Transverse colon (tissue), 4 donors: ENCODE results near the gene AGPS. TPM values are rescaled to one million over a fixed set of nuclear protein-coding genes. Genes with fewer than 3 reads are reported as not detected.

Experiments
- DNase-seq: peaks from one replicate; pipeline ENCODE4 v3.0.0-alpha.2; 2019
- H3K27ac ChIP-seq, 4 donors: fragments of 200-600 bp; sonication (generic); 2 replicates each; pipeline ENCODE4 v1.5.1; 2016 to 2018; ENCODE audit warnings: inconsistent platforms in 4 of 4
- H3K27me3 ChIP-seq: fragments of 200-600 bp; sonication (generic); 2 replicates; pipeline ENCODE4 v1.5.1; 2017; ENCODE audit warnings: inconsistent platforms
- H3K36me3 ChIP-seq, 4 donors: fragments of 200-600 bp; sonication (generic); 2 replicates each; pipeline ENCODE4 v1.5.1; 2017 to 2019; ENCODE audit warnings: inconsistent platforms in 4 of 4
- H3K4me1 ChIP-seq, 4 donors: fragments of 200-600 bp; sonication (generic); 2 replicates each; pipeline ENCODE4 v1.5.1; 2017 to 2020; ENCODE audit warnings: inconsistent platforms in 4 of 4
- H3K4me3 ChIP-seq, 4 donors: fragments of 200-600 bp; sonication (generic); 1 replicate in 1 of 4; 2 replicates in 3 of 4; pipeline versions ENCODE4 v1.5.1 to v1.6.1; 2017 to 2019; ENCODE audit warnings: inconsistent platforms in 4 of 4
- H3K9me3 ChIP-seq, 2 donors: fragments of 200-600 bp; sonication (generic); 2 replicates each; pipeline ENCODE4 v1.5.1; 2017 to 2019; ENCODE audit warnings: inconsistent platforms in 2 of 2
- EP300 ChIP-seq: sonication (generic); formaldehyde crosslinking; IDR thresholded peaks from one replicate; pipeline ENCODE4 v1.6.1; 2017; ENCODE audit warnings: antibody characterized with exemption, low read depth
- POLR2A ChIP-seq: fragments of 450-650 bp; IDR thresholded peaks from one replicate; pipeline ENCODE4 v1.6.1; 2016; ENCODE audit warnings: antibody characterized with exemption, mild to moderate bottlenecking, moderate library complexity
- POLR2AphosphoS5 ChIP-seq, 3 donors: sonication (generic); formaldehyde crosslinking; IDR thresholded peaks; one replicate each; pipeline ENCODE4 v1.6.1; 2016; ENCODE audit warnings: antibody characterized with exemption in 3 of 3
- WGBS, 2 donors: methylation state at CpG; one replicate each; pipeline ENCODE4 v1.1.5; 2018; ENCODE audit warnings: low coverage in 1 of 2; 5-methylcytosine and 5-hydroxymethylcytosine counted together
- in situ Hi-C, 4 donors: fragments of 200-750 bp; cut with MboI; loops; one replicate each; pipeline versions ENCODE4 v1.15.0 to v1.15.1; 2017; ENCODE audit warnings: low sequenced_read_pairs in 3 of 4, low pct_ligation_motif_present in 1 of 4, low pct_unique_long_range_greater_than_20kb in 1 of 4
- intact Hi-C: fragments of 100-400 bp; cut with DNase I; formaldehyde crosslinking; loops from one replicate; pipeline ENCODE4 v1.15.1; 2023; ENCODE audit warnings: low total_unique reads
- total RNA-seq, 4 donors: library from RNA; depleted of rRNA; stranded (reverse); fragments of >200 nt; gene quantifications; one replicate each; pipeline ENCODE4 v1.1.0, GENCODE V29; 2016
- TF ChIP-seq, protein P1 (sequence below), 5 experiments: fragments of 200-600 bp in 3 of 5; fragments of 450-650 bp in 2 of 5; sonication (generic) in 3 of 5; IDR thresholded peaks; 1 replicate in 2 of 5; 2 replicates in 3 of 5; pipeline ENCODE4 v1.5.1; 2016 to 2017; ENCODE audit warnings: antibody characterized with exemption in 5 of 5, inconsistent platforms in 3 of 5, mild to moderate bottlenecking in 2 of 5, moderate library complexity in 1 of 5

AGPS gene
- total RNA-seq, 4 donors from 2014 or later: 15.0 to 81.6 (median 58.1) TPM

DNA sequence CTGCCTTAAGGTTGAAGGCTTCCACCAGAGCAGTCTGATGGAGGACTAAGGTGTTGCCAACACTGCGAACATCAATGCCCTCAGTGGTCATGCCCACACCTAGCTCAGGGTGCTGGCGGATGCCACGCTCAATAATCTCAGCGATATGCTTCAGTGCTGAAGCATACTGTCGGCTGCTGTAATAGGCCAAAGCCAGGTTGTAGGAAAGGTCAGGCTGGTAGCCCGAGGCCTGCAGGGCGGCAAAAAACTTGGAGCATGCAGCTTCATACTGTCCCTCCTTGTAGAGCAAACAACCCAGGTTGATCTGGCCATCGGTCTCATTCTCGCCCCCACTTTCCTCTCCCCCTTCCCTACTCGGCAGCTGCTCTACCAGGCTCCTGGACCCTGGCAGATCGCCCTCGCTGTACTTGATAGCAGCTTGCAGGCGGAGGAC lies 159.4 kb downstream of the AGPS start:
- in situ Hi-C loops (no loop called here), intact Hi-C loops (no loop called here)
- H3K9me3 ChIP-seq: no peaks in the 10 kb centered on the region
- TF ChIP-seq, protein P1, sequence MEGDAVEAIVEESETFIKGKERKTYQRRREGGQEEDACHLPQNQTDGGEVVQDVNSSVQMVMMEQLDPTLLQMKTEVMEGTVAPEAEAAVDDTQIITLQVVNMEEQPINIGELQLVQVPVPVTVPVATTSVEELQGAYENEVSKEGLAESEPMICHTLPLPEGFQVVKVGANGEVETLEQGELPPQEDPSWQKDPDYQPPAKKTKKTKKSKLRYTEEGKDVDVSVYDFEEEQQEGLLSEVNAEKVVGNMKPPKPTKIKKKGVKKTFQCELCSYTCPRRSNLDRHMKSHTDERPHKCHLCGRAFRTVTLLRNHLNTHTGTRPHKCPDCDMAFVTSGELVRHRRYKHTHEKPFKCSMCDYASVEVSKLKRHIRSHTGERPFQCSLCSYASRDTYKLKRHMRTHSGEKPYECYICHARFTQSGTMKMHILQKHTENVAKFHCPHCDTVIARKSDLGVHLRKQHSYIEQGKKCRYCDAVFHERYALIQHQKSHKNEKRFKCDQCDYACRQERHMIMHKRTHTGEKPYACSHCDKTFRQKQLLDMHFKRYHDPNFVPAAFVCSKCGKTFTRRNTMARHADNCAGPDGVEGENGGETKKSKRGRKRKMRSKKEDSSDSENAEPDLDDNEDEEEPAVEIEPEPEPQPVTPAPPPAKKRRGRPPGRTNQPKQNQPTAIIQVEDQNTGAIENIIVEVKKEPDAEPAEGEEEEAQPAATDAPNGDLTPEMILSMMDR (IDR thresholded peaks at IDR 0.05): no peak
- TF ChIP-seq POLR2AphosphoS5 (IDR thresholded peaks at IDR 0.05): no peak
- TF ChIP-seq POLR2A: no peak
- no peak for TF ChIP-seq EP300
- DNase-seq: peak; percentile 46
- 60% methylated on average over 13 of the region's 13 CpGs; no CpG with 5 or more reads in 1 of the 2 donors for WGBS, 2 donors
- peaks cover 0 to 8% (median 4%) of the 10 kb centered on the region in 4 donors for H3K4me1 ChIP-seq
- H3K4me3 ChIP-seq: peak overlapping the region in 3 of 4 donors; percentile 65 to 88 (median 73)
- H3K36me3 ChIP-seq: no peaks in the 10 kb centered on the region
- H3K27me3 ChIP-seq: no peaks in the 10 kb centered on the region
- peak overlapping the region; percentile 84 to 93 (median 92) for H3K27ac ChIP-seq

DNA sequence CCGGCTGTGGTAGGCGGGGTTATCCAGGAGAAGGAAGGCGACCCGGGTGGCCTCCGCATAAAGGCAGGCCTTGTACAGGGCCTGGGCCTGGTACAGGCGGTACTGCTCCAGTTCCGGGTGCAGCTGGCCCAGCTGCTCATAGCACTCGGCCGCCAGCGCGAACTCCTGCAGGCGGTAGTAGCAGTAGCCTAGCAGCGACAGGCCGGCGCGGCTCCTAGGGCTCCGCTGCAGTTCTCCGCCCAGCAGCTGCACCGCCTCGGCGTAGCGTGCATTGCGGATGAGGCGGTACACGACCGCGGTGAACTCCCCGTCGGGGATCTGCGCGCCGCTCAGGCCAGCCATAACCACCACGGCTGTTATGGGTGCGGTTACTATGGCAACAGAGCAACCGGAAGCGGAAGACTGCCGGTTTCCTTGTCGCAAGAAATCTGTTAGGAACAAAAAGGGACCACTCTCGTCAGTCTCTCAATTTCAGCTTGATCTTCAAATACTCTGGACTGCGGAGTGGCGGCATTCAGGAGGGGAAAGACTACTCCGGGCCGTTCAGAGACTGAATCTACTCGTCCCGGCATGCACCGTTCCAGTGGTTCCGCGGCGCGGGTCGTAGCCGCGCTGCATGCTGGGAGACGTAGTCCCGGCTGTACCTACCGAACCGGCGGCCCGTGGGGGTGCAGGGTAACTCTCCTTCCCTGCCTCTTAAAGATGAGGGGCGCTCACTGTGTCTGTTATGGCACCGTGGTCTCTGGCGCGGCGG lies 160.0 kb downstream of the AGPS start:
- Histone ChIP-seq H3K4me3 (peak overlapping the region; percentile 56 to 88 (median 69)), H3K9me3 (no peaks in the 10 kb centered on the region), H3K36me3 (no peaks in the 10 kb centered on the region), H3K27me3 (no peaks in the 10 kb centered on the region), H3K4me1 (peaks cover 0 to 8% (median 4%) of the 10 kb centered on the region in 4 donors), H3K27ac (peak overlapping the region; percentile 84 to 93 (median 92))
- in situ Hi-C loops: no loop called here
- 0% methylated on average over 28 of the region's 64 CpGs; no CpG with 5 or more reads in 1 of the 2 donors for WGBS, 2 donors
- peak; percentile 89 for DNase-seq
- intact Hi-C loops: no loop called here
- peak; percentile 29 for TF ChIP-seq POLR2A
- peak; percentile 25 to 47 (median 38) for TF ChIP-seq POLR2AphosphoS5 (IDR thresholded peaks at IDR 0.05)
- TF ChIP-seq, protein P1 (IDR thresholded peaks at IDR 0.05): peak in 2 of 5 experiments; percentile 18 to 28
- TF ChIP-seq EP300: no peak

DNA sequence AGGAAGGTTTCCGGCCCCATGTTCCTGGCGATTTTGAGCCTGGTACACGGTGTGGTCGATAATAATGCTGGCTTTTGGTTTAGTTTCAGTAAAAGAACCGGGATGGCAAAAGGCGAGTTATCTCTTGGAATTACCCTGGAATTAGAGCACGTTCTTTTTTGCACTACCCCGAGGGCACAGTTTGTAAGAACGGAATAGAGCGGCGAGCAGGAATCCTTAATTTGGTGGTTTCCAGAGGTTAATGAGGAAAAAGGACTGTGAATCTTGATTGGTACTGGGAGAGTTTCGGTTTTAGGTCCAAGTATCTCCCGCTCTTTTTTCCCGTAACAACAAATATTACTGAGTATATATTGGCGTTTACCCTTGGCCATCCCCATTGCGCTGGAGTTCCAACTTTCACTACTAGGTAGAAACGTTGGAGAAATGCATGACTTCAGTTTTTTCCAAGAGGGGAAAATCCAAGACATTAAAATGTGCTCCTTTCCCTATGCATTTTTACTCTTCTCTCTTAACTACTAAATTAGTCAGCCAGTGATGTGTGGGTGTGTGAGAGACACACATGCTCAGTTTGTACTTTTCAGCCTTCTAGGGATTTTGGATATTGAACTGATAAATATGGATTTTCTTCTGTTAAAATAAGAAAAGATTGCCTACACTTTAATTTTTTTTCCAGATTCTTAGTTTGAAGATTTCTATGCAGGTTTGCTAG lies 160.8 kb downstream of the AGPS start:
- 6 to 9% methylated on average over 11 to 17 of the region's 17 CpGs for WGBS, 2 donors
- Histone ChIP-seq H3K36me3 (no peaks in the 10 kb centered on the region), H3K27me3 (no peaks in the 10 kb centered on the region), H3K4me1 (peaks cover 0 to 8% (median 4%) of the 10 kb centered on the region in 4 donors), H3K27ac (peak overlapping the region; percentile 84 to 93 (median 92)), H3K4me3 (peak overlapping the region; percentile 56 to 88 (median 69)), H3K9me3 (no peaks in the 10 kb centered on the region)
- no peak for DNase-seq
- in situ Hi-C loops: no loop called here
- TF ChIP-seq POLR2A (no peak), POLR2AphosphoS5 (IDR thresholded peaks at IDR 0.05) (no peak), EP300 (no peak)
- TF ChIP-seq, protein P1 (IDR thresholded peaks at IDR 0.05): no peak
- intact Hi-C loops: no loop called here

DNA sequence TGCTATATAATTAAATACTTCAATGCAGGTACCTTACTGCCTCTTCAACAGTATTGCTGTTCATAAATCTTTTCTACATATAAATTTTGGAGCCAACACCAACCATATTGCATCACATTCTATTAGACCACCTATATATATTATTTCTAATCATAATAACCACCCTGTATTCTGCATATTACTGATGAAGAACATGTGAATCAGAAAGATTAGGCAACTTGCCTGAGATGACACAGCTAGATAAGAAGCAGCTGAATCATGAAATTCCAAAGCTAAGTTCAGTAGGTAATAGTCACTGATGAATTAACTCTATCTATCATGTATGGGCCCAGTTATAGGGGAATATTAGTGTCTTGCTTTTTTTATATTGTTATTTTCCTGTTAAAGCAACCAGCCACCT lies 161.8 kb downstream of the AGPS start:
- intact Hi-C loops: no loop called here
- no peak overlapping the region for H3K27ac ChIP-seq
- no peak for DNase-seq
- peaks cover 0 to 8% (median 4%) of the 10 kb centered on the region in 4 donors for H3K4me1 ChIP-seq
- TF ChIP-seq POLR2AphosphoS5 (IDR thresholded peaks at IDR 0.05): no peak
- TF ChIP-seq EP300: no peak
- H3K27me3 ChIP-seq: no peaks in the 10 kb centered on the region
- H3K9me3 ChIP-seq: no peaks in the 10 kb centered on the region
- in situ Hi-C loops: no loop called here
- H3K4me3 ChIP-seq: no peak overlapping the region
- H3K36me3 ChIP-seq: no peaks in the 10 kb centered on the region
